Fibroblast of gingiva (primary cell): Measurements from ENCODE around the gene DCDC1.

Experiments
- DNase-seq: peaks from one replicate; pipeline ENCODE4 v3.0.0-alpha.2; 2011; ENCODE audit warnings: low read depth

Gene DCDC1

GRCh38 chr11:31231601-31232000 is 137.9 kb downstream of the DCDC1 start:
- DNase-seq = no peak

- no peak for DNase-seq
These were observed 150.7 kb downstream of the DCDC1 start for GRCh38 chr11:31218847-31219246.

GRCh38 chr11:31214372-31214771 is 155.2 kb downstream of the DCDC1 start:
- no peak for DNase-seq

- no peak for DNase-seq
These were observed 170.2 kb downstream of the DCDC1 start for GRCh38 chr11:31199378-31199777.

GRCh38 chr11:31173926-31174680 is 195.4 kb downstream of the DCDC1 start:
- DNase-seq = no peak

GRCh38 chr11:31160504-31161422 is 208.8 kb downstream of the DCDC1 start:
- no peak for DNase-seq

- DNase-seq = no peak
These were observed 218.7 kb downstream of the DCDC1 start for GRCh38 chr11:31150841-31151240.

GRCh38 chr11:31150011-31150410 is 219.5 kb downstream of the DCDC1 start:
- no peak for DNase-seq

- DNase-seq = no peak
These were observed 227.8 kb downstream of the DCDC1 start for GRCh38 chr11:31141789-31142188.

GRCh38 chr11:31139479-31139878 is 230.1 kb downstream of the DCDC1 start:
- DNase-seq = no peak

- DNase-seq = no peak
These were observed 236.8 kb downstream of the DCDC1 start for GRCh38 chr11:31132531-31133421.

GRCh38 chr11:31131760-31132159 is 237.8 kb downstream of the DCDC1 start:
- DNase-seq = no peak

GRCh38 chr11:31127290-31127689 is 242.2 kb downstream of the DCDC1 start:
- DNase-seq = no peak

- no peak for DNase-seq
These were observed 249.1 kb downstream of the DCDC1 start for GRCh38 chr11:31120428-31120827.

- no peak for DNase-seq
These were observed 251.0 kb downstream of the DCDC1 start for GRCh38 chr11:31118566-31118965.

GRCh38 chr11:31117038-31117437 is 252.5 kb downstream of the DCDC1 start:
- DNase-seq = no peak

- DNase-seq = no peak
These were observed 255.1 kb downstream of the DCDC1 start for GRCh38 chr11:31114442-31114841.

GRCh38 chr11:31110830-31111229 is 258.7 kb downstream of the DCDC1 start:
- DNase-seq = no peak

GRCh38 chr11:31109446-31109845 is 260.1 kb downstream of the DCDC1 start:
- DNase-seq = no peak

- DNase-seq = no peak
These were observed 261.9 kb downstream of the DCDC1 start for GRCh38 chr11:31107649-31108048.

- no peak for DNase-seq
These were observed 262.5 kb downstream of the DCDC1 start for GRCh38 chr11:31106968-31107576.

- DNase-seq = no peak
These were observed 263.2 kb downstream of the DCDC1 start for GRCh38 chr11:31106326-31106725.
